ENCODE results near the gene TCEA3.

DNA sequence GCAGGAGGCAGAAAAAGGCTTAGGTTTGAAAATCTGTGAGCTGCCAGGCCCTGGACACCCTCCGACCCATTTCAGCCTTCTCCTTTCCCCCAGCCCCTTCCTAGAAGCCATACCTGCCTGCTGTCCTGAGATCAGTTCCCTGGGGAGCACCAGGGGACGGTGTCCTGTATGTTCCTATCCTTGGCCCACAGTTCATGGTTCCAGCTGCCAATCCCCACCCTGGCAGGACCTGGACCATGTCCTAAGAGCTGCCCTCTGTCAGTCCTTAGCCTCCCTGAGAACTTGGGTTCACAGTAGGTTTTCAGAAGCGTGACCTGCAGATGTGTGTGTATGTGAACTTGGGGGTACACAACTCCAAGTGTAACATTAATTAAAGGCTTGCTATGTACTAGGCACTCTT lies 3.8 kb downstream of the TCEA3 start:
- TF ChIP-seq CTCF (conservative IDR thresholded peaks at IDR 0.05; ENCODE audit: low read depth in 2 of 2) (no peak), POLR2AphosphoS5 (IDR thresholded peaks at IDR 0.05; ENCODE audit: low read depth) (no peak), EZH2phosphoT487 (IDR thresholded peaks at IDR 0.05; ENCODE audit: unreplicated experiment) (no peak), EZH2 (IDR thresholded peaks at IDR 0.05; ENCODE audit: low read depth, unreplicated experiment) (no peak), ZNF331 (CRISPR knock-in tag; IDR thresholded peaks at IDR 0.05; ENCODE audit: low read depth) (no peak)
